Adrenal gland (tissue), 12 donors: ENCODE data around the gene DNAJB14. TPM values are rescaled to one million over a fixed set of nuclear protein-coding genes. Genes with fewer than 3 reads are reported as not detected.

Experiments
- DNase-seq, 7 donors: peaks; one replicate each; pipeline ENCODE4 v3.0.0-alpha.2; 2019 to 2020
- H3K27ac ChIP-seq, 5 donors: fragments of 200-600 bp; sonication (generic) in 4 of 5; 1 replicate in 3 of 5; 2 replicates in 2 of 5; pipeline versions ENCODE4 v1.5.1 to v1.8.0; 2016 to 2020; ENCODE audit warnings: mild to moderate bottlenecking in 1 of 5
- H3K27me3 ChIP-seq: fragments of 200-600 bp; 2 replicates; pipeline ENCODE4 v1.8.0; 2021
- H3K36me3 ChIP-seq, 2 donors: fragments of 200-600 bp; replicated peaks in 1 of 2; 1 replicate in 1 of 2; 2 replicates in 1 of 2; pipeline versions ENCODE4 v1.5.1 to v1.8.0; 2018 to 2022
- H3K4me1 ChIP-seq, 2 donors: fragments of 200-600 bp; replicated peaks in 1 of 2; 1 replicate in 1 of 2; 2 replicates in 1 of 2; pipeline versions ENCODE4 v1.5.1 to v1.8.0; 2018 to 2021
- H3K4me3 ChIP-seq, 4 donors: fragments of 200-600 bp; sonication (generic) in 3 of 4; one replicate each; pipeline ENCODE4 v1.5.1; 2016 to 2018
- H3K9me3 ChIP-seq, 3 donors: fragments of 200-600 bp; sonication (generic) in 1 of 3; replicated peaks in 1 of 3; 1 replicate in 2 of 3; 2 replicates in 1 of 3; pipeline versions ENCODE4 v1.5.1 to v1.8.0; 2016 to 2021
- CTCF ChIP-seq, 6 experiments: fragments of 450-650 bp in 4 of 6; fragments of 200-600 bp in 2 of 6; sonication (generic) in 1 of 6; IDR thresholded peaks; 1 replicate in 5 of 6; 2 replicates in 1 of 6; pipeline versions ENCODE4 v1.5.1 to v1.8.0; 2016 to 2021; ENCODE audit warnings: antibody characterized with exemption in 6 of 6, mild to moderate bottlenecking in 2 of 6, moderate library complexity in 1 of 6
- POLR2A ChIP-seq, 2 donors: fragments of 450-650 bp; IDR thresholded peaks; one replicate each; pipeline ENCODE4 v1.6.1; 2017; ENCODE audit warnings: antibody characterized with exemption in 2 of 2, mild to moderate bottlenecking in 2 of 2, moderate library complexity in 1 of 2
- WGBS, 4 donors: extraction: QIAGEN DNeasy Blood & Tissue Kit in 2 of 4; methylation state at CpG; one replicate each; pipeline versions ENCODE4 v1.1.5 to v1.1.7; 2013 to 2017; 5-methylcytosine and 5-hydroxymethylcytosine counted together
- intact Hi-C, 2 donors: fragments of 100-400 bp; cut with DNase I; formaldehyde crosslinking; loops; one replicate each; pipeline versions ENCODE4 v1.14.1 to v1.15.0; 2022 to 2023
- polyA plus RNA-seq, 3 donors: library from polyadenylated mRNA; stranded (reverse); fragments of 200-250 nt in 2 of 3; fragments of 350-450 nt in 1 of 3; fragmentation: Illumina TruSeq in 1 of 3; extraction: RNeasy Lipid Tissue Mini Kit (QIAGEN cat#74804) in 1 of 3; gene quantifications; one replicate each; pipeline ENCODE4 v1.2.3, GENCODE V29; 2013 to 2014
- total RNA-seq, 9 donors: library from RNA; depleted of rRNA in 4 of 9; stranded (reverse); fragments of >200 nt in 4 of 9; fragments of 120-200 nt in 1 of 9; fragmentation: NEBNext Ultra II Directional in 1 of 9; extraction: Animal tissue kit (Norgen Biotek cat#: 25700) in 1 of 9; gene quantifications; one replicate each; pipeline versions ENCODE4 v1.1.0 to v1.2.4, GENCODE V29; 2013 to 2023
- donor health status: healthy with polysubstance abuse.
- donor health status: Bipolar disorder and iron deficiency.
- donor health status: DM: yes; HTN: yes; CAD: no.
- donor health status: DM: no; HTN: no; CAD: no.
- donor health status: DM: no; HTN: no; CAD: no.
- donor health status: DM: yes; HTN: yes; CAD: no.

The DNAJB14 gene
- total and polyA plus RNA-seq, 12 donors, result 7.2 to 53.7 (median 33.3) TPM

GRCh38 chr4:99856166-99856565, 90.3 kb downstream of the DNAJB14 start:
- TF ChIP-seq POLR2A (IDR thresholded peaks at IDR 0.05) (no peak), CTCF (IDR thresholded peaks at IDR 0.05) (no peak)
- Histone ChIP-seq H3K36me3 (no peaks in the 10 kb centered on the region), H3K9me3 (peaks cover 0 to 7% (median 0%) of the 10 kb centered on the region in 3 donors), H3K4me3 (no peak overlapping the region), H3K4me1 (no peaks in the 10 kb centered on the region), H3K27ac (peak overlapping the region in 2 of 5 donors; percentile 42 to 76), H3K27me3 (no peaks in the 10 kb centered on the region)
- intact Hi-C loops, result no loop called here
- DNase-seq, result peak in 3 of 7 donors; percentile 15 to 28 (median 16)
- 20 to 50% (median 41%) methylated on average over 1 of the region's 1 CpG for whole genome bisulfite sequencing, 4 donors

- TF ChIP-seq CTCF (IDR thresholded peaks at IDR 0.05) (no peak), POLR2A (IDR thresholded peaks at IDR 0.05) (no peak)
- WGBS, 4 donors, result 55 to 79% (median 62%) methylated on average over 1 of the region's 1 CpG
- H3K27ac ChIP-seq, result peak overlapping the region in 1 of 5 donors; percentile 42
Measured at GRCh38 chr4:99855678-99856077, 90.7 kb downstream of the DNAJB14 start.

GRCh38 chr4:99853999-99854398, 92.4 kb downstream of the DNAJB14 start:
- Histone ChIP-seq H3K4me3 (no peak overlapping the region), H3K36me3 (no peaks in the 10 kb centered on the region), H3K4me1 (no peaks in the 10 kb centered on the region), H3K27ac (no peak overlapping the region), H3K27me3 (no peaks in the 10 kb centered on the region), H3K9me3 (no peaks in the 10 kb centered on the region)
- intact Hi-C loops, result no loop called here
- 74 to 95% (median 80%) methylated on average over 1 of the region's 1 CpG for WGBS, 4 donors
- TF ChIP-seq CTCF (IDR thresholded peaks at IDR 0.05) (no peak), POLR2A (IDR thresholded peaks at IDR 0.05) (no peak)
- DNase-seq, result no peak

More at GRCh38 chr4:99855678-99856077, 90.7 kb downstream of the DNAJB14 start:
- intact Hi-C loops, result no loop called here
- Histone ChIP-seq H3K36me3 (no peaks in the 10 kb centered on the region), H3K27me3 (no peaks in the 10 kb centered on the region), H3K9me3 (peaks cover 0 to 5% (median 0%) of the 10 kb centered on the region in 3 donors), H3K4me3 (no peak overlapping the region), H3K4me1 (no peaks in the 10 kb centered on the region)
- peak in 1 of 7 donors; percentile 17 for DNase-seq

GRCh38 chr4:99853190-99853589, 93.2 kb downstream of the DNAJB14 start:
- Histone ChIP-seq H3K4me3 (no peak overlapping the region), H3K36me3 (no peaks in the 10 kb centered on the region), H3K4me1 (no peaks in the 10 kb centered on the region), H3K27me3 (no peaks in the 10 kb centered on the region), H3K9me3 (no peaks in the 10 kb centered on the region), H3K27ac (no peak overlapping the region)
- intact Hi-C loops, result no loop called here
- no peak for TF ChIP-seq POLR2A (IDR thresholded peaks at IDR 0.05)
- no peak for TF ChIP-seq CTCF (IDR thresholded peaks at IDR 0.05)
- no peak for DNase-seq
- 62 to 66% (median 63%) methylated on average over 3 of the region's 3 CpGs for WGBS, 4 donors
